Kidney (tissue), 14 donors: ENCODE measurements around the gene MYADM. TPM values are rescaled to one million over a fixed set of nuclear protein-coding genes. Genes with fewer than 3 reads are reported as not detected.

Source experiments
- DNase-seq, 5 donors: peaks; one replicate each; pipeline ENCODE4 v3.0.0-alpha.2; 2013 to 2020
- FAIRE-seq: peaks from 2 replicates; lab custom pipeline; 2012; peaks lifted over from hg19 to GRCh38; lab: Jason Lieb, UNC
- H3K27ac ChIP-seq, 2 donors: one replicate each; pipeline ENCODE4 v1.7.0; 2013; ENCODE audit warnings: low read depth in 2 of 2, low read length in 2 of 2, inconsistent platforms in 1 of 2
- H3K27me3 ChIP-seq: one replicate; pipeline ENCODE4 v1.7.1; 2013; ENCODE audit warnings: low read length, inconsistent platforms; ENCODE audit not compliant: control insufficient read depth, insufficient read depth
- H3K36me3 ChIP-seq, 3 donors: one replicate each; pipeline versions ENCODE4 v1.7.0 to v1.7.1; 2013; ENCODE audit warnings: low read length in 3 of 3, control low read depth in 1 of 3, inconsistent platforms in 1 of 3; ENCODE audit not compliant: insufficient read depth in 3 of 3, control insufficient read depth in 2 of 3
- H3K4me1 ChIP-seq, 3 donors: one replicate each; pipeline versions ENCODE4 v1.7.0 to v1.7.1; 2013; ENCODE audit warnings: low read length in 3 of 3, inconsistent platforms in 1 of 3, low read depth in 1 of 3; ENCODE audit not compliant: control insufficient read depth in 2 of 3, insufficient read depth in 2 of 3
- H3K4me3 ChIP-seq, 3 donors: one replicate each; pipeline versions ENCODE4 v1.7.0 to v1.8.1; 2013; ENCODE audit warnings: low read length in 3 of 3, control low read depth in 1 of 3, inconsistent platforms in 1 of 3
- H3K9ac ChIP-seq, 3 donors: one replicate each; pipeline versions ENCODE4 v1.7.0 to v1.7.1; 2013; ENCODE audit warnings: low read length in 3 of 3, control low read depth in 1 of 3, inconsistent platforms in 1 of 3
- H3K9me3 ChIP-seq, 3 donors: one replicate each; pipeline versions ENCODE4 v1.7.0 to v1.7.1; 2013; ENCODE audit warnings: low read length in 3 of 3, control low read depth in 1 of 3, inconsistent platforms in 1 of 3; ENCODE audit not compliant: control insufficient read depth in 2 of 3, insufficient read depth in 1 of 3
- intact Hi-C: fragments of 100-400 bp; cut with DNase I; formaldehyde crosslinking; loops from one replicate; pipeline ENCODE4 v1.11.1; 2022
- polyA plus RNA-seq: library from polyadenylated mRNA; stranded (reverse); fragments of 350-450 nt; fragmentation: Illumina TruSeq; extraction: RNeasy Lipid Tissue Mini Kit (QIAGEN cat#74804); gene quantifications from one replicate; pipeline ENCODE4 v1.2.3, GENCODE V29; 2014; ENCODE audit warnings: low read depth, low replicate concordance; ENCODE audit not compliant: insufficient read depth
- total RNA-seq: library from RNA; stranded (reverse); fragmentation: NEBNext Ultra II Directional; extraction: Animal tissue kit (Norgen Biotek cat#: 25700); gene quantifications from one replicate; pipeline ENCODE4 v1.2.1, GENCODE V29; 2021
- TF ChIP-seq, protein P1 (sequence below): IDR thresholded peaks from 3 replicates; pipeline ENCODE4 v1.5.1; 2012; ENCODE audit warnings: mild to moderate bottlenecking, moderate library complexity, borderline replicate concordance; ENCODE audit not compliant: insufficient read depth; ENCODE audit errors: extremely low read depth
- donor health status: control.
- donor health status: control.
- donor health status: control.
- donor health status: control.
- donor health status: control.
- donor health status: DM: yes; HTN: yes; CAD: no.
- donor health status: Normal renal cell carcinoma (clear cell type).

The MYADM gene
- total and polyA plus RNA-seq, 2 donors from 2014 or later = 13.1 to 90.3 TPM

GRCh38 chr19:53905787-53906186 is 38.1 kb downstream of the MYADM start:
- Histone ChIP-seq H3K9me3 (no peaks in the 10 kb centered on the region), H3K27ac (no peak overlapping the region), H3K4me1 (no peaks in the 10 kb centered on the region), H3K9ac (no peak overlapping the region), H3K36me3 (no peaks in the 10 kb centered on the region), H3K27me3 (peaks cover 22% of the 10 kb centered on the region), H3K4me3 (no peak overlapping the region)
- TF ChIP-seq, protein P1, sequence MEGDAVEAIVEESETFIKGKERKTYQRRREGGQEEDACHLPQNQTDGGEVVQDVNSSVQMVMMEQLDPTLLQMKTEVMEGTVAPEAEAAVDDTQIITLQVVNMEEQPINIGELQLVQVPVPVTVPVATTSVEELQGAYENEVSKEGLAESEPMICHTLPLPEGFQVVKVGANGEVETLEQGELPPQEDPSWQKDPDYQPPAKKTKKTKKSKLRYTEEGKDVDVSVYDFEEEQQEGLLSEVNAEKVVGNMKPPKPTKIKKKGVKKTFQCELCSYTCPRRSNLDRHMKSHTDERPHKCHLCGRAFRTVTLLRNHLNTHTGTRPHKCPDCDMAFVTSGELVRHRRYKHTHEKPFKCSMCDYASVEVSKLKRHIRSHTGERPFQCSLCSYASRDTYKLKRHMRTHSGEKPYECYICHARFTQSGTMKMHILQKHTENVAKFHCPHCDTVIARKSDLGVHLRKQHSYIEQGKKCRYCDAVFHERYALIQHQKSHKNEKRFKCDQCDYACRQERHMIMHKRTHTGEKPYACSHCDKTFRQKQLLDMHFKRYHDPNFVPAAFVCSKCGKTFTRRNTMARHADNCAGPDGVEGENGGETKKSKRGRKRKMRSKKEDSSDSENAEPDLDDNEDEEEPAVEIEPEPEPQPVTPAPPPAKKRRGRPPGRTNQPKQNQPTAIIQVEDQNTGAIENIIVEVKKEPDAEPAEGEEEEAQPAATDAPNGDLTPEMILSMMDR = no peak
- intact Hi-C loops = no loop called here
- FAIRE-seq (no peak), DNase-seq (no peak)

GRCh38 chr19:53906211-53907192 is 38.8 kb downstream of the MYADM start:
- H3K9me3 ChIP-seq = no peaks in the 10 kb centered on the region
- H3K36me3 ChIP-seq = no peaks in the 10 kb centered on the region
- no peak overlapping the region for H3K9ac ChIP-seq
- H3K27ac ChIP-seq = no peak overlapping the region
- no peak for FAIRE-seq
- no peak overlapping the region for H3K4me3 ChIP-seq
- H3K27me3 ChIP-seq = peaks cover 26% of the 10 kb centered on the region
- TF ChIP-seq, protein P1 = peak; percentile 59
- intact Hi-C loops = no loop called here
- no peaks in the 10 kb centered on the region for H3K4me1 ChIP-seq
- peak in 1 of 5 donors; percentile 75 for DNase-seq

DNA sequence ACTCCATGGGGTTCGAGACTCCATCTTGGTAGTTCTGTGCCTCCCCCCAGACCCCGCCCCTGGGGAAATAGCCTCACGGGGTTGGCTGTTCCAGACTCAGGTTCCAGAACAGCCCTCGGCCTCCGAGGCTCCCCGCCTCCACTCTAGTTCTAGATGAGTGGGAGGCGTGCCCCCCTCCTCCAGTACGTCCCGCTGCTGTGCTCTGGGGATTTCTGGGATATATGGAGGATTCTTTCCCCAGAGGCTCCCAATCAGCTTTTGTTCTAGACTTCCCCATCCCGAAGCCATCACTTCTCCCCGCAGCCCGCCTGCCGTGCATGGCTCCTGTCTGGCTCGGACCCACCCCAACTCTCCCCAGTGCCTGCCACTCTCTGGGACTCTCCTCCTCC is 39.5 kb downstream of the MYADM start:
- intact Hi-C loops = no loop called here

More for the DNA sequence above, 39.5 kb downstream of the MYADM start:
- DNase-seq = peak in 1 of 5 donors; percentile 54
- no peak for FAIRE-seq
- Histone ChIP-seq H3K27me3 (peaks cover 28% of the 10 kb centered on the region), H3K4me1 (no peaks in the 10 kb centered on the region), H3K27ac (no peak overlapping the region), H3K9ac (no peak overlapping the region), H3K9me3 (no peaks in the 10 kb centered on the region), H3K36me3 (no peaks in the 10 kb centered on the region), H3K4me3 (no peak overlapping the region)
- TF ChIP-seq, protein P1 = no peak
